GM18519 (cell line): ENCODE data around the gene SLIT1.

Source experiments
- ATAC-seq: cut with Tn5 transposase; IDR thresholded peaks from one replicate; pipeline ENCODE4 v1.9.1; 2021; ENCODE audit warnings: mild to moderate bottlenecking, moderate library complexity; ENCODE audit not compliant: unreplicated experiment, low FRiP score

Gene SLIT1

DNA sequence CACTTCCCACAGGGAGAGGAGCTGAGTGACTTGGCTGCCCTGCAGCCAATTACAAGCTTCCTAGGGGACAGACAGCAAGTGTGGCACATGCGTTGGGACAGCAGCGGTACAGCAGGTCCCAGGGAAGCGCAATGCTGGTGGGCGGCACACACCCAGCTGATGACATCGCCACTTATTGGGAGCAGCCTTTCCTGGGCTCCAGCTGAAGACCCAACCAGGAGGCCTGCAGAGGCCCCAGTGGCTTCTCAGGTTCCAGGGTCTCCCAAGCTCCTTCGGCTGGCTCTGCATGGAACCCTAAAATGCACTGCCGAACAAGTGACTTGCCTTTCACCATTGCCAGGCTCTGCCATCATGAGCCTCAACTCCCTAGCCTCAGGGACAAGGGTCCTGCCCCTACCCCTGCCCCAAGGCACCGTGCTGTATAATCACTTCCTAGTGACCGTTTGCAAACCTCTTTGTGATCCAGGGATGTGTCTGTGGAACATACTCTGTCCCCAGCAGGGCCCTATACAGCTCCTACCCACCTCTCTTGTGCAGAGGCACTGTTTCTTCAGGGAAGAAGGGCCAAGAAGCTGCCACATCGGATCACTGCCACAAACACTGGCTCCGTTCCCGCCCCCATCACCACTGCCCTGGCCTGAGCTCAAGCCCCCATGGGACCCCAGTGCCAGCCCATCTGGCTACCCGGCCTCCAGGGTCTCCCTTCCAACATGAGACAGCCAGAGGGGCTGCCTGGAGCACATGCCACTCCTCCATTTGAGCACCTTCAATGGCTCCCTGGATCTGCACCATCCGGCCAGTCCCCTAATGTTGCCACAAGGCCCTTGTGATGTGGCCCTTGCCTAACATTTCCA is 19.3 kb upstream of the SLIT1 start:
- no peak for ATAC-seq

DNA sequence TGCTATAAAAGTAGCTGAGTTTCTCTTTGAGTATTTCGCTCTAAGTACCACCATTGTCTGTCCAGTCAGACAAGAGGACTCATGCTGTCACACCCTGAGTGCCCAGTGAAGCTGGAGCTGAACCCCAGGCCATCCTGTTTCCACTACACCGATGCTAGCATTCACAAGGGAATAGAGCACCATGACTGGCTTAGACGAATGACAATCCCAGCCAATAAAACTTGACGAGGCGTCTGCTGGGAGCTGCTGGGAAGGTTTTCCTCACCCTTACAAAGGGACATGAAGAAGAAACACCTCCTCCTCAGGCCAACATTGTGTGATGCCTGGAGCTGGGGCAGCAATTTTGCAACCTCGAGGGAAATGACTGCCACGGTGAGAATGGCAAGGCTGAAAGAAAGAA is 17.5 kb upstream of the SLIT1 start:
- ATAC-seq: no peak

DNA sequence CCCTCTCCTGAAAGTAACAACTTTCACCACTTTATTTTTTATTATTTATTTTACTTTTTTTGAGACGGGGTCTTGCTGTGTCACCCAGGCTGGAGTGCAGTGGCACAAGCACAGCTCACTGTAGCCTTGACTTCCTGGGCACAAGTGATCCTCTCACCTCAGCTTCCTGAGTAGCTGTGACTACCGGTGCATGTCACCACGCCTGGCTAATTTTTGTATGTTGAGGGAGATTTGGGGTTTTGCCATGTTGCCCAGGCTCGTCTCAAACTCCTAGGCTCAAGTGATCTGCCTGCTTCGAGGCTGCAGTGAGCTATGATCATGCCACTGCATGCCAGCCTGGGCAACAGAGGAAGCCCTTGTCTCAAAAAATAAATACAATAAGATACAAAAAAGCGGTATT is 14.9 kb upstream of the SLIT1 start:
- no peak for ATAC-seq

DNA sequence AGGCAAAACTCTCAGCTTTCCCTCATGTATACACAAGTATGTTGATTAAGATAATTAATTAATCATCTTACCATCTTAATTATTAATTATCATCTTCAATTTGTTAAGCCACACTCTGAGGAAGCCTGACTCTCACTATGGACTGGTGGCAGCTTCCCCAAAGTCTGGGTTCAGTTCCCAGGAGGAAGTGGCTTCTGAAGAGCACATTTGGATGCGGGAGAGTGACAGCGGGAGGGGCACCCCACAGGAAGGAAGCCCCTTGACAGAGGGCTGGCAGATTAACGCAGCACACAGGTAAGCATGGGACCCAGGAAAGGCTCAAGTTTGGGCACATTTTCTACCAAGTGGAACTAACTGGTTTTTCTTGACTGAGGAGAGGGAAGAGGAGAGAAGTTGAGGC is 13.4 kb upstream of the SLIT1 start:
- ATAC-seq: no peak

DNA sequence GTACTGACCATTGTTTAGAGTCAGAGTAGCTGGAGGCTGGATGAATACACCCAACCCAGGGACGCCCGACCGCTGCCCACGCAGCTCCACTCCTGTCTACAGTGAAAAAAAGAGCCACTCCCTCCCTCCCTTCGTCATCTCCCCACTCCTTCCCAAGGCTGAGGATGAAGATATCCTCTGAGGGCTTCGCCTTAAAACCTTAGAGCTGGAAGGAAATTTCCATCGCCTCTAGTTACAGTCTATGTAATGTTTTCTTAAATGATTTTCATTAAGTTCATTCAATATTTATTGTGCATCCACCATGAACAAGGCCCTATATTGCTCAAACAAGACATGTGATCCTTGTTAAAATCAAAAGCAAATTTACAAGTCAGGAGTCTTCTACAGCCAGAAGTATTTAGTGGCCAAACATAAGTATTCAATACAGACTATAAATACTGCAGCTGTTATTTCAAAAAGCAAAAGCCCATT is 11.3 kb upstream of the SLIT1 start:
- ATAC-seq: no peak

DNA sequence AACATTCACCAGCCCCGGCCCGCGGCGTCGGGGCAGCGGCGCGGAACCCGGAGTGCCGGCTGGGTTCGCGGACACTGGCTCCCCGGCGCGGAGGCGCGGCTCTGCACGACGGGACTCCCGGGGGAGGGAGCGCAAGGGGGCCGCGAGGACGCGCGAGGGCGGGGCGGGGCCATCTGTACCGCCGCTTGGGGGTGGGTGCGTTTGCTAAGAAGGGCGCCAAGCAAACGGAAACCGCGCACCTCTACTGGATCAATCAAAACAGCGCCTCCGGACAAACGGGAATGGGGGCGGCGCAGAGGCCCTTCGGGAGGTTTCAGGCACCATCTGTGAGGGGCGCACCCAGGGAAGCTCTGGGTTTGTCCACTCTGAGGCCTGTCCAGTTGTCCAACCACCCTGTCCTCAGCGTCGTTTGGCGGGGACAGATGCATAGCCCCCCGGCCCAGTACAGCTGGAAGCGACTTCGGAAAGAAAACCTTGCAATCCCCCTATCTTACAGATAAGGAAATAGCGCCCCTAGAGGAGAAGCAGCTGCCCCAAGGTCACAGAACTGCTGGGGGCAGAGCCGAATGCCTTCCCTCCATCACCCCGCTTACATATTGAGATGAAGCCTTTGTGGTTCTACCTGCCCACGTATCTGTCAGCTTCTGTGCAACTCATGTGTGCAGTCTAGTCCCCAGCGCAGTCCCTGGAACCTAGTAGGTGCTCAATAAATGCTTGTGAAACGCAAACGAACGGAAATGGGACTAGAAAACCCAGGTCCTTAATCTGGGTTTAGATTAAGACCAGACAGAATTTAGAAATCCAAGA is 10.7 kb upstream of the SLIT1 start:
- no peak for ATAC-seq

DNA sequence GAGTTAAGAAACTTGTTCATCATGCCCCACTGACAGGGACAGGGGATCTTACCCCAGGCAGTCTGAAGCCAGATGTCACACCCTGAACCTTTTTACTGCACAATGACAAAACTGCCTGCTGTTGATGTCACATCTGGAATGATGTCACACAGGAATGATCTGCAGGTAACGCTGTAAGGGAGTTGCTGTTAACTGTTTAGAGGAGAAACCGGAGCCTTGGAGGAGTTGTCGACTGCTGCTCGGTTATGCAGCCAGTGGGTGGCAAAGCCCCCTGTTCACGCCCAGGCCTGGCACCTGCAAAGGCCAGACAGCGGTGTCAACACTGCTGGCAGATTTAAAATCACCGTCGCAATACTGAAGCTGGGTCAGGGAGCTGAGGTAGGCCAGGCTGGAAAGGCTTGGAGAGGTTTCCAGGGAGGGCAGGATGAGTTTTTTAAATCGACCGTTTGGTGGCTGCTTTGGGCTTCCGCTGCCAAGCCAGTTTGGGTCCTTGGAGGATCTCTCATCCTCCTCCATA is 10.0 kb upstream of the SLIT1 start:
- ATAC-seq: no peak

DNA sequence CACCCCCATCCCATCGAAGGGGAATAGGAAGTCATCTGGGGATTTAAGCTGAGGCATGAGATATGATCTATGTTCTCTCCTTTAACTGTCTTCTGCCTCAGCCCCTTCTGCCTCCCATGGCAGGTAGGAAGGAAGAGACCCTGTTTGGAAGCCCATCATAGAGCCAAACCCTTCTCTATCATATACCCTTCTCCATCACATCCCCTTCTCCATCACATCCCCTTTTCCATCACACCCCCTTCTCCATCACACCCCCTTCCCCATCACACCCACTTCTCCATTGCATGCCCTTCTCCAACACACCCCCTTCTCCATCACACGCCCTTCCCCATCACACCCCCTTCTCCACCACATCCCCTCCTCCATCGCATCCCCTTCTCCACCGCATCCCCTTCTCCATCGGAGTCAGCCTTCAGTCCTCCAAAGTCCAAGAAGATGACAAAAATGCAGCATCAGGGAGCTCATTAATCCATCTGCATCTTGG is 7.2 kb upstream of the SLIT1 start:
- no peak for ATAC-seq

DNA sequence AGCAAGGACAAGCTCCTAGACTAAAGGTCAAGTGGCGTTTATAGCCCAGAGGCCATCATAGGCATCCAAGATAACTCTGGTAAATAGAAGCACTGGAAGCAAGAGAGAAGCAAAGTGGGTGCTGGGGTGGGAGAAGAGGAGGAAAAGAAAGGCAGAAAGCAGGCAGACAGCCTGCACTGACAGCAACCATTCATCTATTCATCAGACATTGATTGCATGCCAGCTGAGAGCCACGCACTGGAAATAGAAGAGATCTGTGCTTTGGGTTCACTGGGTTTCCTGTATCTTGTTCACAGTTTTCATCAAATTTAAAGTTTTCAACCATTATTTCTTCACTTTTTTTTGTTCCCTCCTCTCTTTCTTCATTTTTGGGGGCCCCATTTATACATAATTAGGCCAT is 4.7 kb upstream of the SLIT1 start:
- no peak for ATAC-seq

DNA sequence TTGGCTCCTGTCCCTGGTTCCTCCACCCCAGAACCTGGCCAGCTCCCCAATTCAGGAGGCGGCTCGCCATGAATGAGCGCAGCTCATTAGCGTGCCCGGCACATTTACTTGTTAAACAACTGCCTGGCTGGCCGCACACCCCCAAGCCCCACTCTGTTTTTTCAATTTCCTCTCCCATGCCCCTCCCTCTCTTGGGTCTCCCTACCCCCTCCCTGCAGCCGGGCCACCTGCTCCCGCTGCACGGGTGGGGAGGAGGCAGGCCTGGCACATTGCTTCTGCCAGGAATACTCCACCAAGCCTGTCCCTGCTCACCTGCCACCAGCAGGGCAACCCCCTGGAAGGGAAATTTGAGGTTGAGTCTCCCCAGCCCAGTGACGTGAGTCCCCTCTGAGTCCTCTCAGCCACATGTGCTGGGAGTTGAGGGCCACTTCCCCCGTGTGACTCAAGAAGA is 2.5 kb upstream of the SLIT1 start:
- no peak for ATAC-seq

DNA sequence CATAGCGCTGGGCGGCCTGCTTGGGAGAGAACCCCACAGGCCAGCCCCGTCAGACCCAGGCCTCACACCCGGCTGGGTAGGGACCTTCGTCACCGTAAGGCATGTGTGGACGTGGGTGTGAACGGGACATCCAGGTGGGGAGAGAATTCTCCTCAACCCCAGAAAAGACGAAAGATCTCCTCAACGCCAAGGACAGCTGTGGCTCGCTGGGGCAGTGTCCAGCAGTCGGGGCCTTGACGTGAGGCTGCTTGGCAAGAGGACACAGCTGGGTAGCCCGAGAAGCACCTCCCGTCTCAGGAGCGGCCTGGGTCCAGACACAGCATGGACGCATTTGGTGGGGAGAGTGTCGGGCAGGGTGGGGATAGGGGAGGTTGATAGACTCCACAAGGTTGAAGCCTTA is 1.2 kb upstream of the SLIT1 start:
- no peak for ATAC-seq

DNA sequence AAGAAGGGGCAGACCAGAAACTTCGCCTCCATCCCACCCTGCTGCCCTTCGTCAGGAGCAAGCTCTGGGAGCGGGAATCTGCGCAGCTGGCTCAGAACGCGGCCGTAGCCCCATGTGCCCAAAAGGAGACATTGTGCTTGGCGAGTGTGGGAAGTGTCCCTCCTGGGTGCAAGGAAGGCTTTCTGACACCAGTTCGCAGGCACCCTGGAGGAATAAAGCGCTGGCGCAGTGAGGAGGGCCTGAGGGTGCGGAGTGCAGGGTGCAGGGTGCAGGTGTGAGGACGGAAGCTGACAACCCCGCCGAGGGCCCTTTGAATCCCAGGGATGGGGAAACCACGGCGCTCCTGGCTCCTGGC is 811 bp downstream of the SLIT1 start:
- no peak for ATAC-seq

DNA sequence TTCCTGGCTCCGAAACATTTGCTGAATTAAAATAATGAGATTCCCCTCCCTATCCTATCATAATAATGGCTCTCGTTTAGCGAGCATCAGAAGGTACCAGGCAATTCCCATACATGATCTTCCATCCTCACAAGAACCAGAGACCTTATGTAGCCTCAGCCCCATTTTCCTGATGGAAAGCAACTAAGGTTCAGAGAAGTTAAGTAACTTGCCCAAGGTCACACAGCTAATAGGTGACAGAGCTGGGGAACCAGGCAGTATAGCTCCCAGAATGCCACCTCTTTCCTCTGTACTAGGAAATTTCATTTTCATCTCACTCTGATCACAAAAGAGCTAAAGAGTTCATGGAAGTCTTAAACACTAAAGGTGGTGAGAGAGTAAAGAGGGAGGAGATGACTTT is 2.4 kb downstream of the SLIT1 start:
- ATAC-seq: no peak

DNA sequence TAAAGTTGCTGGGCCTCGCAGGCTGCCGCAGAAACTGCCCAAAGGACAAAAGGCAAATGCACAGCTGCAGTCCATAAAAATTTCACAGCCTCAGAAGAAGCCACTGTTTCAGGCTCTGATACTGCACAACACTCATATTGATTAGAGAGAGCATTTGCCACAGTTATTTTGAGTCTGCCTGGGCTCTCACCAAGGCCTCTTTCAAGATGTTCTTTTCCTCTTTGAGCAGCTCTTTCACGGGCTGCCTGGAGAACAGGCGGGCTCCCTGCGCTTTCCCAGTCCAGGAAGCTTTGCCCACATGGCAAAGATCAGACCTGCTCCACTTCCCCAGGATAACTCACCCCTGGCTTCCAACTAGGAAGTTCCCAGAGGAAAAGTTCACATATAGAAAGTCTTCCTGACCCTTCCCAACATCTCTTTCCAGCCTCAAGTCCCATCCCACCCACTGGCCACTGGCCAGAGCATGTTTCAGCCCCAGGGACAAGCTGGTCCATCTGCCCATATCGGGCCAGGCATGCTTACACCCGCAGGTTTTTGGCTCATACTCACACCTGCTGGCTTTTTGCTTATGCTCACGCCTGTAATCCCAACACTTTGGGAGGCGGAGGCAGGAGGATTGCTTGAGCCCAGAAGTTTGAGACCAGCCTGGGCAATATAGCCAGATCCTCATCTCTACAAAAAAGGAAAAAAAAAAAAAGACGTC is 3.3 kb downstream of the SLIT1 start:
- no peak for ATAC-seq

DNA sequence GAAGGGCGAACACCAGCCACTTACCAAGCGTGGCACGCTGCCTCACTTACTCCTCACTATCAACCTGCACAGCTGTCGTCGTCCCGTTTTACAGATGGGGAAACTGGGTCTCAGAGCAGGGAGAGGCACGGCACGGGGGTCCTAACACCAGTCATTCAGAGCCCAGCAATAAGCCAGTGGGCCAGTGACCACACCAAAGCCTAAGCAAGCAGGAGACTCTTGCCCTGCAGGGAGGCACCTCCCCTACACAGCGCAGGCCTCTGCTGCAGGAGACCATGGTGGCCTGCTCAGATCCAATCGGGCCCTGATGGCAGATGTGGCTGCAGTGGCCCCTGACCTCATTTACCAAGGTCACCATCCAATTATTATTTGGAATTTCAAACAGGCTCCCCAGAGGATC is 4.8 kb downstream of the SLIT1 start:
- ATAC-seq: no peak

DNA sequence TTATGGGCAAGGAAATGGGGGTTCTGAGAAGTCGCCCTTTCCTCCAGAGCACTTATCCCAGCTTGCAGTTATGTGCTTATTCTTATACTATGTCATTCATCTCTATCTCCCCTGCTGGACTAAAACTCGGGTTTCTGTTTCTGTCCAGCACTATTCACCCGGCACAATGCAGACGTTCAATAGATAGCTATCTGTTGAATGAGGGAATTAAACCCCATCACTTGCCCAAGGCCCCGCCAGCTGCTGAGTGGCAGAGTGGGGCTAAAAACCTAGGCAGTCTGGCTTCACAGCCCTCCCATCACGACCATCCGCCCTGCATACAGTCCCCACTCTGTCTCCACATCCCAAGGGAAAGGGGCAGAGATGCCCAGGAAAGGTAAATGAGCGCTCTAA is 5.4 kb downstream of the SLIT1 start:
- no peak for ATAC-seq

DNA sequence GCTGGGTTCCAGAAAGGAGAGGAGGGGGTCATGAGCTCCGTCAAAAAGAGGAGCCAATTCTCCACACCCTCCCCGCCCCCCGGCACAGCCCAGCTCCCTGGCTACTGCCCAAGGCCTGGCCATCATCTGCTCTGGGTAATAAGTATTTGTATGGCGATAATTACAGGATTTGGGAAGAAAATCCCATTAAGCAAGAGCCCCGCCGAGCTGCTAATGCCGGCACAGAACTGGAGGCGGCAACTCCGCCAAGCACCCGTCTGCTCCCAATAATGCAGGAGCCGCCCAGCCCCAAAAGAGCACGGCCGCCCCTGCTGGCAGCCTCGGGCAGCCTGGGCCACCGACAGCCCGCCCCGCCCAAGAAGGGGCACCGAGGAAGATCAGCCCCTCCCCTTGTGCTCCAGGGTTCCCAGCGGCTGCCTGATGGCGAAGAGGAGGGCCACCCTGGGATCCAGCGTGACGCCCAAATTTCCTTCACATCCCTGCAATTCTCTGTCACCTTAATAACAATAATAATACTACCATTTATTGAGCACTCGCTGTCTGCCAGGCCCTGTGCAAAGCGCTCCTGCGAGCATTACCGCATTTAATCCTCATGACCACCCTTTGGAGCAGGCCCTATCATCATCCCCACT is 5.9 kb downstream of the SLIT1 start:
- ATAC-seq: no peak

DNA sequence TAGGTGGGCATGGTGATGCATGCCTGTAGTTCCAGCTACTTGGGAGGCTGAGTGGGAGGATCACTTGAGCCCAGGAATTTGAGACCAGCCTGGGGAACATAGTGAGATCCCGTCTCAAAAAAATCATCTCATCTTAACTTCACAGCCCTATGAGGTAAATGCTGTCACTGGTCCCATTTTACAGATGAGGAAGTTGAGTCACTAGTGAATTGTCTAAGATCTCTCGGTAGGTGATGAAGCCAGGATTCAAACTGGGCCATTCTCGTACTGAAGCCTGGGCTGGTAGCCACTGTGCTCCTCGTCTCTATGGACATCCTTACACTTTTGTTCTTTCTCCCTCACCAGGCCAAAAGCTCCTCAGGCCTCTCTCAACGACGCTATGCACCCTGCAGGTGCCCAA is 6.4 kb downstream of the SLIT1 start:
- no peak for ATAC-seq

DNA sequence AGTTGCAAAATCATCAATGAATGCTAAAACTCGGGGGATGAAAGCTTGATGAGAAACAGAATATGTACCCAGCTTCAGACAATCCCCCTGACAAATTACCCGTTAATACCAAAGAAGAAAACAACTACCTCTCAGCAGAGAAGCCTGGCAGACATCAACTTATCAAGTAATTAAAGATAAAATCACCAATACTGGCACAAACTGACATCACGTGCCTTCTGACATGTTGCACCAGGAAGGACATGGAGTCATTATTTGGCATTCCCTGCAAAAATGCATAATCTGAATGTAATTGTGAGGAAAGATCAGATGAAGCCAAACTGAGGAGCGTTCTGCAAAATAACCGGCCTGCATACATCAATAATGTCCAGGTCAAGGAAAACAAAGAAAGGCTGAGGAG is 7.7 kb downstream of the SLIT1 start:
- no peak for ATAC-seq

DNA sequence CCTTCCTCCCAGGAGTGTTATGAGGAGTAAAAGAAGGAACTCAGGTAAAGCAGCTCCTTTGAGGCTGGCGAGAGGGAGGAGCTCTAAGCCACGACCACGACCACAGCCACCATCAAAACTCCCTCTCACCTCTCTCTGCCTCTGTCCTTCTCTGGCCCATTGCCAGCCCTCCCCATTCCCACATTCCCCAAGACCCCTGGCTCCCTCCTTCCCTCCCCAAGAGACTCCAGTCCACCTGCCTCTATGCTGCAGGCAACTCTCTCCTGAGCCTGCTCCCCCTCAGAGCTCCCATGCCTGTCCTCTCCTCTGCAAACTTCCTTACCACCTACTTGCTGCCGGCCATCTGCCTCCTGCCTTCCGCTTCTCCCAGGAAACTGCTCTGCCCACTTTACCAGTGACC is 9.5 kb downstream of the SLIT1 start:
- no peak for ATAC-seq
